Measurements from ENCODE around the gene ETV6.

- TF ChIP-seq, protein P1, sequence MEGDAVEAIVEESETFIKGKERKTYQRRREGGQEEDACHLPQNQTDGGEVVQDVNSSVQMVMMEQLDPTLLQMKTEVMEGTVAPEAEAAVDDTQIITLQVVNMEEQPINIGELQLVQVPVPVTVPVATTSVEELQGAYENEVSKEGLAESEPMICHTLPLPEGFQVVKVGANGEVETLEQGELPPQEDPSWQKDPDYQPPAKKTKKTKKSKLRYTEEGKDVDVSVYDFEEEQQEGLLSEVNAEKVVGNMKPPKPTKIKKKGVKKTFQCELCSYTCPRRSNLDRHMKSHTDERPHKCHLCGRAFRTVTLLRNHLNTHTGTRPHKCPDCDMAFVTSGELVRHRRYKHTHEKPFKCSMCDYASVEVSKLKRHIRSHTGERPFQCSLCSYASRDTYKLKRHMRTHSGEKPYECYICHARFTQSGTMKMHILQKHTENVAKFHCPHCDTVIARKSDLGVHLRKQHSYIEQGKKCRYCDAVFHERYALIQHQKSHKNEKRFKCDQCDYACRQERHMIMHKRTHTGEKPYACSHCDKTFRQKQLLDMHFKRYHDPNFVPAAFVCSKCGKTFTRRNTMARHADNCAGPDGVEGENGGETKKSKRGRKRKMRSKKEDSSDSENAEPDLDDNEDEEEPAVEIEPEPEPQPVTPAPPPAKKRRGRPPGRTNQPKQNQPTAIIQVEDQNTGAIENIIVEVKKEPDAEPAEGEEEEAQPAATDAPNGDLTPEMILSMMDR (conservative IDR thresholded peaks at IDR 0.05 in 1 of 2, IDR thresholded peaks at IDR 0.05 in 1 of 2; ENCODE audit: extremely low read depth in 1 of 2, insufficient read depth in 1 of 2, low read depth in 1 of 2, low read length in 2 of 2): no peak
- no peak for TF ChIP-seq EZH2 (IDR thresholded peaks at IDR 0.05; ENCODE audit: borderline replicate concordance, low read length)
These were observed 273.6 kb downstream of the ETV6 start for GRCh38 chr12:11923067-11923466.

Data from mammary epithelial cell (primary cell).